Central memory CD8-positive, alpha-beta T cell (primary cell): ENCODE measurements around the gene DNAJC1.
"Not testable (repeated sequence)": the region's sequence is repeated elsewhere in the genome, so short reads cannot be mapped to it uniquely, and the experiment has no call there.

Source experiments
- ATAC-seq: fragments of 150-1000 bp; cut with Tn5 transposase; replicated peaks from 2 replicates; pipeline ENCODE4 v1.10.0; 2022; ENCODE audit warnings: mild to moderate bottlenecking, moderate FRiP score, moderate number of reproducible peaks; ENCODE audit not compliant: poor library complexity, severe bottlenecking; ENCODE audit errors: extremely low read depth
- DNase-seq, 2 donors: peaks; one replicate each; pipeline ENCODE4 v3.0.0; 2021; ENCODE audit warnings: low spot score in 2 of 2
- H3K27ac Mint-ChIP-seq: one replicate; pipeline ENCODE4 v1.8.0; 2022; ENCODE audit warnings: low read depth, mild to moderate bottlenecking, moderate library complexity, mixed read lengths
- H3K27me3 Mint-ChIP-seq: one replicate; pipeline ENCODE4 v1.8.0; 2022; ENCODE audit warnings: mixed read lengths
- H3K36me3 Mint-ChIP-seq: one replicate; pipeline ENCODE4 v1.8.0; 2022; ENCODE audit warnings: mild to moderate bottlenecking, moderate library complexity, mixed read lengths; ENCODE audit not compliant: insufficient read depth
- H3K4me1 Mint-ChIP-seq: one replicate; pipeline ENCODE4 v1.8.0; 2022; ENCODE audit warnings: mixed read lengths
- H3K4me3 Mint-ChIP-seq: one replicate; pipeline ENCODE4 v1.8.0; 2022; ENCODE audit warnings: mild to moderate bottlenecking, moderate library complexity, mixed read lengths
- H3K9me3 Mint-ChIP-seq: one replicate; pipeline ENCODE4 v1.8.0; 2022; ENCODE audit warnings: mixed read lengths

Gene DNAJC1

GRCh38 chr10:21732067-21732772 is 271.3 kb downstream of the DNAJC1 start:
- DNase-seq (no peak), ATAC-seq (no peak)
- Mint-ChIP-seq H3K9me3 (no peaks in the 10 kb centered on the region), H3K4me1 (peaks cover 19% of the 10 kb centered on the region), H3K27ac (peak overlapping the region; percentile 19), H3K4me3 (no peak overlapping the region), H3K36me3 (peaks cover 19% of the 10 kb centered on the region), H3K27me3 (no peaks in the 10 kb centered on the region)

GRCh38 chr10:21728618-21729017 is 274.9 kb downstream of the DNAJC1 start:
- Mint-ChIP-seq H3K4me1 (peaks cover 12% of the 10 kb centered on the region), H3K27me3 (no peaks in the 10 kb centered on the region), H3K9me3 (no peaks in the 10 kb centered on the region), H3K4me3 (no peak overlapping the region), H3K27ac (no peak overlapping the region), H3K36me3 (peaks cover 9% of the 10 kb centered on the region)
- DNase-seq, result no peak
- no peak for ATAC-seq

- Mint-ChIP-seq H3K27ac (no peak overlapping the region), H3K9me3 (no peaks in the 10 kb centered on the region), H3K27me3 (no peaks in the 10 kb centered on the region), H3K36me3 (peaks cover 9% of the 10 kb centered on the region), H3K4me1 (peaks cover 13% of the 10 kb centered on the region), H3K4me3 (no peak overlapping the region)
- ATAC-seq (no peak), DNase-seq (no peak)
Measured at GRCh38 chr10:21727452-21728168, 275.9 kb downstream of the DNAJC1 start.

GRCh38 chr10:21726601-21727225 is 276.8 kb downstream of the DNAJC1 start:
- Mint-ChIP-seq H3K4me1 (peaks cover 17% of the 10 kb centered on the region), H3K27ac (no peak overlapping the region)

GRCh38 chr10:21724687-21725367 is 278.7 kb downstream of the DNAJC1 start:
- peaks cover 17% of the 10 kb centered on the region for H3K4me1 Mint-ChIP-seq
- H3K27me3 Mint-ChIP-seq, result no peaks in the 10 kb centered on the region
- peak overlapping the region; percentile 53 for H3K27ac Mint-ChIP-seq
- peaks cover 12% of the 10 kb centered on the region for H3K36me3 Mint-ChIP-seq
- ATAC-seq (peak; percentile 65), DNase-seq (peak in 1 of 2 donors; percentile 18)
- H3K4me3 Mint-ChIP-seq, result no peak overlapping the region
- no peaks in the 10 kb centered on the region for H3K9me3 Mint-ChIP-seq

More at GRCh38 chr10:21726601-21727225, 276.8 kb downstream of the DNAJC1 start:
- Mint-ChIP-seq H3K36me3 (peaks cover 12% of the 10 kb centered on the region), H3K27me3 (no peaks in the 10 kb centered on the region), H3K4me3 (no peak overlapping the region), H3K9me3 (no peaks in the 10 kb centered on the region)
- ATAC-seq, result no peak
- no peak for DNase-seq

GRCh38 chr10:21724020-21724589 is 279.4 kb downstream of the DNAJC1 start:
- DNase-seq, result no peak
- peak overlapping the region; percentile 53 for H3K27ac Mint-ChIP-seq

GRCh38 chr10:21722209-21722608 is 281.3 kb downstream of the DNAJC1 start:
- Mint-ChIP-seq H3K36me3 (peaks cover 19% of the 10 kb centered on the region), H3K9me3 (no peaks in the 10 kb centered on the region), H3K4me1 (peaks cover 26% of the 10 kb centered on the region), H3K4me3 (no peak overlapping the region), H3K27ac (no peak overlapping the region), H3K27me3 (no peaks in the 10 kb centered on the region)
- ATAC-seq, result no peak
- no peak for DNase-seq

More at GRCh38 chr10:21724020-21724589, 279.4 kb downstream of the DNAJC1 start:
- Mint-ChIP-seq H3K36me3 (peaks cover 12% of the 10 kb centered on the region), H3K4me1 (peaks cover 17% of the 10 kb centered on the region), H3K4me3 (no peak overlapping the region), H3K9me3 (no peaks in the 10 kb centered on the region), H3K27me3 (no peaks in the 10 kb centered on the region)
- no peak for ATAC-seq

- no peak overlapping the region for H3K27ac Mint-ChIP-seq
- DNase-seq (no peak), ATAC-seq (no peak)
- H3K27me3 Mint-ChIP-seq, result no peaks in the 10 kb centered on the region
- H3K9me3 Mint-ChIP-seq, result no peaks in the 10 kb centered on the region
- H3K4me3 Mint-ChIP-seq, result no peak overlapping the region
- H3K36me3 Mint-ChIP-seq, result peaks cover 15% of the 10 kb centered on the region
- H3K4me1 Mint-ChIP-seq, result peaks cover 26% of the 10 kb centered on the region
Measured at GRCh38 chr10:21721000-21721665, 282.4 kb downstream of the DNAJC1 start.

- Mint-ChIP-seq H3K9me3 (no peaks in the 10 kb centered on the region), H3K27me3 (no peaks in the 10 kb centered on the region), H3K27ac (no peak overlapping the region), H3K36me3 (peaks cover 14% of the 10 kb centered on the region), H3K4me1 (peaks cover 26% of the 10 kb centered on the region), H3K4me3 (no peak overlapping the region)
- ATAC-seq, result no peak
- no peak for DNase-seq
Measured at GRCh38 chr10:21720090-21720489, 283.4 kb downstream of the DNAJC1 start.

GRCh38 chr10:21719502-21719901 is 284.0 kb downstream of the DNAJC1 start:
- Mint-ChIP-seq H3K9me3 (no peaks in the 10 kb centered on the region), H3K27ac (no peak overlapping the region), H3K4me3 (no peak overlapping the region), H3K27me3 (no peaks in the 10 kb centered on the region), H3K4me1 (peaks cover 22% of the 10 kb centered on the region), H3K36me3 (peaks cover 17% of the 10 kb centered on the region)
- ATAC-seq (no peak), DNase-seq (no peak)

GRCh38 chr10:21717437-21718054 is 286.0 kb downstream of the DNAJC1 start:
- Mint-ChIP-seq H3K27ac (peak overlapping the region; percentile 75), H3K4me1 (peaks cover 21% of the 10 kb centered on the region), H3K36me3 (peaks cover 29% of the 10 kb centered on the region)
- H3K9me3 Mint-ChIP-seq, DNase-seq, H3K27me3 Mint-ChIP-seq, H3K4me3 Mint-ChIP-seq, ATAC-seq: not testable (repeated sequence)
